H1 (cell line): ENCODE results near the gene RAP2B.

Experiments
- CEBPB ChIP-seq: IDR thresholded peaks from 2 replicates; pipeline ENCODE4 v1.6.1; 2012; ENCODE audit warnings: low read depth, low read length
- CTCF ChIP-seq, 3 experiments: IDR thresholded peaks; 1 replicate in 2 of 3; 2 replicates in 1 of 3; pipeline versions ENCODE4 v1.5.1 to v1.6.1; 2011; ENCODE audit warnings: low read length in 3 of 3, mild to moderate bottlenecking in 3 of 3, inconsistent platforms in 2 of 3, low read depth in 1 of 3, moderate library complexity in 1 of 3; ENCODE audit not compliant: insufficient read depth in 1 of 3; ENCODE audit errors: control extremely low read depth in 1 of 3
- EZH2 ChIP-seq: fragments of 200-600 bp; sonication (generic); IDR thresholded peaks from 2 replicates; pipeline ENCODE4 v1.7.1; 2012; ENCODE audit warnings: low read depth, mild to moderate bottlenecking, moderate library complexity, low read length, inconsistent platforms; ENCODE audit not compliant: severe bottlenecking
- NRF1 ChIP-seq: IDR thresholded peaks from 2 replicates; pipeline ENCODE4 v1.6.1; 2011; ENCODE audit warnings: mild to moderate bottlenecking, low read depth, low read length, improper control_type of control experiment
- PHF8 ChIP-seq: fragments of 200-600 bp; sonication (generic); conservative IDR thresholded peaks from 2 replicates; pipeline ENCODE4 v1.7.1; 2012; ENCODE audit warnings: low read depth, mild to moderate bottlenecking, inconsistent platforms, low read length, moderate library complexity
- POLR2A ChIP-seq, 2 experiments: IDR thresholded peaks; 1 replicate in 1 of 2; 2 replicates in 1 of 2; pipeline ENCODE4 v1.6.1; 2011; ENCODE audit warnings: low read depth in 2 of 2, low read length in 2 of 2, mild to moderate bottlenecking in 2 of 2; ENCODE audit errors: control extremely low read depth in 1 of 2
- POLR2AphosphoS5 ChIP-seq: IDR thresholded peaks from 2 replicates; pipeline ENCODE4 v1.6.1; 2011; ENCODE audit warnings: low read depth, low read length
- RAD21 ChIP-seq, 2 experiments: IDR thresholded peaks in 1 of 2; conservative IDR thresholded peaks in 1 of 2; 2 replicates each; pipeline ENCODE4 v1.6.1; 2011; ENCODE audit warnings: low read depth in 2 of 2, low read length in 2 of 2, improper control_type of control experiment in 1 of 2, inconsistent platforms in 1 of 2, mild to moderate bottlenecking in 1 of 2, moderate library complexity in 1 of 2
- SIRT6 ChIP-seq: IDR thresholded peaks from one replicate; pipeline ENCODE4 v1.7.1; 2012; ENCODE audit warnings: low read length, inconsistent platforms
- SIX5 ChIP-seq: IDR thresholded peaks from 2 replicates; pipeline ENCODE4 v1.6.1; 2011; ENCODE audit warnings: mild to moderate bottlenecking, low read depth, low read length
- SP1 ChIP-seq: IDR thresholded peaks from 2 replicates; pipeline ENCODE4 v1.6.1; 2011; ENCODE audit warnings: low read depth, low read length
- TF ChIP-seq, protein P1 (sequence below): IDR thresholded peaks from 2 replicates; pipeline ENCODE4 v1.6.1; 2012; ENCODE audit warnings: inconsistent platforms
- TF ChIP-seq, protein P2 (sequence below): IDR thresholded peaks from 2 replicates; pipeline ENCODE4 v1.6.1; 2011; ENCODE audit warnings: low read depth, mild to moderate bottlenecking, low read length; ENCODE audit not compliant: insufficient read depth

- TF ChIP-seq SIRT6 = no peak
- TF ChIP-seq, protein P1, sequence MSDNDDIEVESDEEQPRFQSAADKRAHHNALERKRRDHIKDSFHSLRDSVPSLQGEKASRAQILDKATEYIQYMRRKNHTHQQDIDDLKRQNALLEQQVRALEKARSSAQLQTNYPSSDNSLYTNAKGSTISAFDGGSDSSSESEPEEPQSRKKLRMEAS = no peak
- no peak for TF ChIP-seq CEBPB
- no peak for TF ChIP-seq SIX5
- no peak for TF ChIP-seq SP1
- TF ChIP-seq POLR2AphosphoS5 = no peak
- no peak for TF ChIP-seq POLR2A (IDR thresholded peaks at IDR 0.05; ENCODE audit: control extremely low read depth in 1 of 2, low read depth in 2 of 2, low read length in 2 of 2)
- TF ChIP-seq CTCF (IDR thresholded peaks at IDR 0.05; ENCODE audit: control extremely low read depth in 1 of 3, insufficient read depth in 1 of 3, low read depth in 1 of 3, low read length in 3 of 3) = no peak
- TF ChIP-seq PHF8 = no peak
- no peak for TF ChIP-seq RAD21 (IDR thresholded peaks at IDR 0.05 in 1 of 2, conservative IDR thresholded peaks at IDR 0.05 in 1 of 2; ENCODE audit: low read depth in 2 of 2, low read length in 2 of 2)
- TF ChIP-seq, protein P2, sequence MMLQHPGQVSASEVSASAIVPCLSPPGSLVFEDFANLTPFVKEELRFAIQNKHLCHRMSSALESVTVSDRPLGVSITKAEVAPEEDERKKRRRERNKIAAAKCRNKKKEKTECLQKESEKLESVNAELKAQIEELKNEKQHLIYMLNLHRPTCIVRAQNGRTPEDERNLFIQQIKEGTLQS = no peak
- no peak for TF ChIP-seq EZH2
- no peak for TF ChIP-seq NRF1
Measured at GRCh38 chr3:153215966-153216365, 53.9 kb downstream of the RAP2B start.
